Embryonic facial prominence (tissue), 1 donor: ENCODE measurements around the gene RUNX2.

Source experiments
- DNase-seq: peaks from one replicate; pipeline ENCODE4 v3.0.0-alpha.2; 2016; ENCODE audit errors: extremely low spot score

Gene RUNX2

DNA sequence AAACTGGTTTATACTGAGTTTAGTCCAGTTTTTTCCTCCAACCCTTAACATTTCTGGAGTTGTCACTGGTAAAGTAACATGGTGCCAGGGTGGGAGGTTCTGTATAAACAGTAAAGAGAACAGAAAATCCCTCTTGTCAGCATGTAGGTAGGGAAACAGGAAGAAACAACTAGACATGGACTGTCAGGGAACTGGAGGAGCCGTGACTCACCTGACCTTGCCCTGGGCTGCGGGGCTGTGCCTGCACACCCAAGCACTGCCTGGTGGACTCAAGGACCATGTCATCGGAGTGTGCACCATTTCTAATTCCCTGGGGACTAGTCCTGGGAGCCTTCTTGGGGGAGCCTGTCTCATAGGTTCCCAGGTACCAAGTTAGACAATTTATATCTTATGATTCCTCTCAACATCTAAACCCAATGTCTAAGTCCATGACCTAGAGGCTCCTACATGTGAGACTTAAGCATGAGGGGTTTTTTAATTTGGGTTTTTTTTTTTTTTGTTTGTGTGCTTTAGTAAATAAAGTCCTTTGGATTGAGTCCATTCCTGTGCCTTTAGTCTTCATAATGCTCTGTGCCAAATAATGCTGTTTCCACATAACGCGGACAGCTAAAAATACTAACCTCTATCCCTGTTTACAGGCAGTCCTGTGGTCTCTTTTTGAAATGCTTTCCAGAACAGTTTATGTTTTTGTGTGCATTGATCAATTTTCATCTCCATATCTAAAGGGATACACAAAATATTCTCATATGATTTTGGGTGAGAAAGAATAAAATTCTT is 186.5 kb downstream of the RUNX2 start:
- no peak for DNase-seq

DNA sequence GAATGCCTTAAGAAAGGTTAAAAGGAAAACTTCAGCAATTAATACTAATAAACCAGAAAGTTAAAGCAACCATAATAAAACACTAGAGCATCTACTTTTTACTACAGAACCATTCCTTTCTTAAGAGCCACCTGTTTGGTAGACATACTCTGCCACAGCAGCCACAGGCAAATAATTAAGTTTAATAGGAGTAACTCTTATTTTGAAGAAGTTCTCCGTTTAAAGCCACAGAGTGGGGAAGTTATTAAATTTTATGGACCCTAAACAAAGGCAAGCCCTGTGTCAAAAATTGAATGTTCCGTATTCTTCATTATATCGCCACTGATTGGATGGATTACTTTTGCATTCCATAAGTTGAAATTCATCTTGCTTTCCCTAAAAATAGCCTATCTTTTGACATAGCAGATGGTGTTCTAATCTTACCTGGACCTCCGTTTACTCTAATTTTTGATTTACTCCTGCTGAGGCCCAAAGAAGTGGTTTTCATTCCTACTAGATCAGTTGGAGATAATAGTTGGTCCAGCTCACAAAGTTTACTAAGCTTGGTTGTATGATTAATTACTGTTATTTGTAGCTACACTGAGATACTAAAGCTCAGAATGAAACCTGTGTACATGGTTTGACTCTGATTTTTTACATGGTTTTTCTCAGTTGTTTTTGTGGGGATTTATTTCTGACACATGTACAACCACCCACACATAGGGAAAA is 190.0 kb downstream of the RUNX2 start:
- no peak for DNase-seq

DNA sequence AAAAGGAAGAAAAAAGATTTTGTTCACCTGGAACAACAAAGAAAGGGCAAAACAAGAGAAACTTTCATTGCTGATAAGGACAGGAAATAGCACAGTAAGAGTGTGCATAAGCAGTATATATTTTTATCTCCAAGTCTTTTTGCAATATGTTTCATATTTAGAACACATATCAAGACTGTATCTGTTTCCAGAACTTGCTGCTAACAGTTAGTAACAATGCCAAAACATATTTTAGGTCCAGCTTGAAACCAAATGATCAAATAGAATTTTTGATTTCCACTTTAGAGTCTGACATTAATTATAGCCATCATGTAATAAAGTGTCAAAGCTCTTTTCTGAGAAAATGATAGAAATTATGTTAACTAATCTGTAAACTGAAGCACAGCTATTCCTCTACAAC is 193.1 kb downstream of the RUNX2 start:
- no peak for DNase-seq

DNA sequence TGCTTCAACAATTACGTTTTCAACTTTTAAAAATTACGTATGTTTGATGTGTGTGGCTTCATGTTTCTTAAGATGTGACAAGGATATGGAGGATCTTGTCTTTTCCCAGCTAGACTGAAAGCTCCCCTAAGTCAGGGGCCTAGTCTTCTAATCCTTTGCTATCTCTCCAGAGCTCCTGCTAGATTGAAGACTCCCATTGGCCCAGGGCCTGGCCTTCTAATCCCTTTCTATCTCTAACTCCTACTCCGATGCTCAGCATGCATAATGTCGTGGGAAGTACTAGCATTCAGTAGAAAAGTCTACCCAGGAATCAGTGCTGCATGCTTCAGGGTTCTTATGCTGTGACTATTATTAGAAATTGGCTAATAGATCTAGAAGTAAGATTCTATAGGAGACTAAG is 194.4 kb downstream of the RUNX2 start:
- no peak for DNase-seq

DNA sequence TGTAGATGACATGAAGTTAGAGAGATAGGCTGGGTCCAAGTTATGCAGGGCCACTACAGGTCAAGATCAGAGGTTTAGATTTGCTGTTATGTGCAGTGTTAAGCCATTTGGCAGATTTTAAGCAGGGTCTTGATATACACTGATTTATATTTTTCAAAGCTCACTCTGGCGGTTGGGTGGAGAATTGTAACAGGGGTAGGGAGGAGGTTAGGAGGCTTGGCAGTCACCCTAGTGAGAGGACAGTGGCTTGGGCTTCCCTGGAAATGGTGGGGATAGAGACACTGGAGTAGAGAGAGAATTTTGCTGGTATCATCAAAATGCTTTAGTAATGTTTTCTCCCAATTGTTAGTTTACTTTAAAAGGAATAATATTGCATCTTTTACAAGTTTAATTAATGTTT is 199.1 kb downstream of the RUNX2 start:
- no peak for DNase-seq

DNA sequence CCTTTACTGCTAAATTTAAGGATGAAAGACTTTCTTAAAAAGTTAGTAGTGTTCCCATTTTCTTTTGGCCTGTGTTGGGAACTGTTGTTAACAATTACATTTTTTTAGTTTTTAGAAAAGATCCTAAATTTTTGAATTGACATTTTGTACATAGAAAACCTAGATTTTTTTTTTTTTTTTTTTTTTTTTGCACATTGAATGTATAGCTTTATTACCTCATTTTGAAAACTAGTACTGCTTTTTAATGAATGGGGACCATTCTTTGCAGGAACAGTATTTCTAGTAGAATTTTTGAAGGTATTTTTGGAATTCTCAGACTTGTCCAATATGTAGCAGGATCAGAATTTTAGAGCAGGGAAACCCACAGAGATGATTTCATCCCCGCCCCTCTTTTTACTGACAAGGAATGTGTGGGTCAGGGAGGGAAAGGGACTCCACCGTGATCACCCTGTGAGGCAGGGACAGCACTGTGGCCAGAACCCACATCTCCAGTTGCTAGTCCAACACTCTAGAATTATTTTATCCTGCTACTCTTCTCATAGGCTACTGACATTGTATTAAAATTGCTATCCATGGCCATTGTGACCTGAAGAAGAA is 204.0 kb downstream of the RUNX2 start:
- no peak for DNase-seq

DNA sequence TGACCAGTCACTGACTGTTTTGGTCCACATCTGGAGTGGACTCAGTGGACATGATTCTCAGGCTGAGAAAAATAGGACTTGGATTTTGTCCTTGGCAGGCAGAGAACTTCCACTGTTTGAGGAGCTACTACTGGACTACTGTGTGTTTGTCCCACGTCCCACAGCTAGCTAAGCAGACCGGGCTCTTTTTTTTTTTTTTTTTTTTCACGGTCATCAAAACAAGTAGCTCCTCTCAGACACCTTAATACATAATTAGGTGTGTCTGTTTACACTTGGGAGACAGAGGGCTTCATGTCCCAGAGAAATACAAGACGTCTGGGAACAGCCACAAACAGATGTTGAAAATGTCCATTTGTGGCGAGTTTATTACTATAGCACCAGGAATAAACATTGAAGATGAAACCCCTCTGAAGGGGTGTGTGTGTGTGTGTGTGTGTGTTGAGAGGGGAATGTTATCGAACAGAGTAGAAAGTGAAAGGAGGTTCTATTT is 204.6 kb downstream of the RUNX2 start:
- peak; percentile 56 for DNase-seq

DNA sequence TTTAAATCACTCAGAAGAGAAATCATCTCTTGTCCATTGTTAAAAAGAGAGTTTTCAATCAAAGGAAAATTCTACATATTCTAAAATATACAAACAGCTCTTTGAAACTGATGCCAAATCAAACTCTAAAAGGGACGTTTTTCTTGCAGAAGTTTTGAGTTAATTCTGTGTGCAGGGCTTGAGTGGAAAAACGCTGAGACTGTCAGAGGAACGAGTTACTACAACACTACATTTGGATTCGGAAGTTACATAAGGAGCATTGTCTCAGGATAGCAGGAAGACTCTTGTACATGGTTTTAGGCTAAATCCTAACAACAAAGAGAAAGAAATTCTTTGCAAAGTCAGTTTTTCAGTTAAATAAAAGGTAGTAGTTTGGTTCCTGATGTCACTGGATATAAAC is 205.3 kb downstream of the RUNX2 start:
- DNase-seq: peak; percentile 57

DNA sequence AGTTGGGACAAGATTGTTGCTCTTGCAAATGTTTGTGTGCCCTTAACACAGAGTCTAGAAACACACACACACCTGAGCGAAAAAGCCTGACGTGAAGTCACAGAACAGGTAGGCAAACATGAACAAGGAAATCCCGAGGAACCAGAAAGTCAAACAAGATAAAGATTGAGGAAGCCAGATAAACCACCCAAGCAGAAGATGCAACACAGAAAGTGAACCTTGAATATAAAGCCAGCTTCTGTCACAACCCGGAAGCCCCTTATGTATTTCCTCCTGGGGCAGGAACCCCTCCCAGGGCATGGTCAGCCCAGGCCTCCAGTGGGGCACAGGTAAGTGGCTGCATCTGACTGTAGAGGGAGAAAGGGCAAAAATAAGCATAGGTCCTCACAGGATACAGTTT is 207.8 kb downstream of the RUNX2 start:
- DNase-seq: no peak

DNA sequence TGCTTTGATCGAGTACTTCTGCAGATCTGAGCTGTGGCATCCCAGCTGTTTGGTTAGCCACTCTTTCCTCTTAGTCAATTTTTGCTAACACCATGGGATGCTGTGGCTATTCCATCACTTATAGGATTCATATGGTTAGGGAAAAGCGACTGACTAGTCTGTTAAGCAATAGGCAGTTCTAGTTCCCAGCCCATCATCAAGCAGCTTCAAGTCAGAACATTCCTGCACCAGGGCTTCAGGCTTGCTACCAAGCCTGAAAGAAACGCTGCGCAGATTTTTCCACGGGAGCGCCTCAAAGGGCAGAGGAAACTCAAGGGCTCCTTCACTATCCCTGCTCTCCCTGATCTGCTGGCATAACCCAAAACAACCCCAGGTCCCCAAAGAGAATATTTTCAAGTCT is 209.4 kb downstream of the RUNX2 start:
- no peak for DNase-seq

DNA sequence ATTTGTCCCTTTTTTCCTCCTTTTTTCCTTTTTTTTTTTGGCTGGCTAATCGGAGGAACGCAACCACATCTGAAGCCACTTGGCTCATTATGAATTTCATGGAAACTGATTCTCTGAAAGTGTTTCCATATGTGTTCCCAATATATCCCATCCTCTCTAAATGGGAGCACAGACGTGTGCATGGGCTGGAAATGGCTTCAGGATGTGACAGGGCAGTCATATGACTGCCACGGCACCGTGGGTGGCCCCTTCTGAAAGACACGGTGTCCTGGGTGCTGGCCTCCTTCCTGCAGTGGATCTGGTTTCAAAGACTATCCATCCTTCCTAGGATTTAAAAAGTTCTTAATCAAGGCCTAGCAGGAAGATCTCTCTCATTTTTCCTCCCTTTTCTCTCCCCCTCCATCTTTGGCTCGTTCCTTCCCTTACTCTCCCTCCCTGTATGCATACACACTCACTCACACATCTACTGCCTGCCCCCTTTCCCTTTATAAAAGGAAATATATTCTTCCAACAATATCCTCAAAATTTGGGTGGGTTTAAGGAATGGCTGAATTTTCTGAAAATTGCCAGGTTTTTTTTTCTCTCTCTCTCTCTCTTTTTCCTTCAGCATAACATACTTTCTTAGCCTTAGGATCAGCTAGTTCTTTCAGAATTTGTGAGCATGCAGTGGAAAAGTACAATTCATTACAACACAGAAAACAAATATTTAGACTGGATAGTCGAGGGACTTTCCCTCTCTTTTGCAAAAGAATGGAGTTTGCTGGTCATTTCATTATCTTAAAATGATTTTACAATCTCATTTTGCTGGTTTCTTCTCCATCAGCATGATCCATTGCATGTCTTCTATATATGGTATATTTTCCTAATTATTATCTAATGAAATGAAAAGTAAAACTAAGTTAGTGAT is 210.8 kb downstream of the RUNX2 start:
- peak; percentile 84 for DNase-seq

DNA sequence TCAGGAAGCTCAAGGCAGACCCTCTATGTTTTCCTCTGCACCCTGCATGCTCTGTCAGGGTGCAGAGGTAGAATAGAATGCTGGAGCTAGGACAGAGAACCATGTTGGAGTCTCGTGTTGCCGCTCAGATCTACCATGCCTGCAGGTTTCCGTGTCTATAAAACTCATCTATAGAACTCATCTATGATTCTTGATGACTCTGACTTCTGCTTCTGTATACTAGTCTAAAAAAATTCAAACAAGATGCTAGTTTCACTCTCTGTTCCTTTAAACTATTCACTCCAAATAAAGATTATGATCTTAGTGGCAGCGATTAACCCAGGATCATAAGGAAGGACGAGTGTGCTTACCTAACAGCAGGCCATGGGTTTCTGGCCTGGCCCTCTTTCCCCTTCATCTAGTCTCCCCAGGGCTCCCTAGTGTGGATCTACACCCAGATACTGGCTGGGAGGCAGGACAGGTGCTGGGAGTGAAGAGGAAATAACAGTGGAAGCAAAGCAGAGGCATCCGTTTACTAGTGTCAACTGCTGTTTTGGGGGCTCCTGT is 212.3 kb downstream of the RUNX2 start:
- no peak for DNase-seq

DNA sequence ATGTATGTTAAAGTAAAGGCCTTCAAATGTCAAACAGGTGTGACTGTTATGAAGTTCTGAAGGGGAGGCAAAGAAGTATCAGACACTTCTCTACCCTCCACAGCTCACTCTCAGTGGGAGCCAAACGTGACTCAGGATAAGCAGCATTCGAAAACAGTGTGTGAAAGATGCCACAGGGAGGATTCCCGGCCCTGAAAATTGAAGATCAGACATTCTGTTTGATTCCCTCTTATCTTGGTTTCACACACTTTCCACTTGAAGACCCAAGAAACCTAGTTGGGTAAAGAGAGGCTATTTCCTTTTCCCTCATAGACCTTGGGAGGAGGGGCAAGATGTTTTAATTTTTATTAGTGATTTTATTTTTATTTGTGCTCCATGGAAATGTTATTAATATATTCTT is 213.8 kb downstream of the RUNX2 start:
- no peak for DNase-seq

DNA sequence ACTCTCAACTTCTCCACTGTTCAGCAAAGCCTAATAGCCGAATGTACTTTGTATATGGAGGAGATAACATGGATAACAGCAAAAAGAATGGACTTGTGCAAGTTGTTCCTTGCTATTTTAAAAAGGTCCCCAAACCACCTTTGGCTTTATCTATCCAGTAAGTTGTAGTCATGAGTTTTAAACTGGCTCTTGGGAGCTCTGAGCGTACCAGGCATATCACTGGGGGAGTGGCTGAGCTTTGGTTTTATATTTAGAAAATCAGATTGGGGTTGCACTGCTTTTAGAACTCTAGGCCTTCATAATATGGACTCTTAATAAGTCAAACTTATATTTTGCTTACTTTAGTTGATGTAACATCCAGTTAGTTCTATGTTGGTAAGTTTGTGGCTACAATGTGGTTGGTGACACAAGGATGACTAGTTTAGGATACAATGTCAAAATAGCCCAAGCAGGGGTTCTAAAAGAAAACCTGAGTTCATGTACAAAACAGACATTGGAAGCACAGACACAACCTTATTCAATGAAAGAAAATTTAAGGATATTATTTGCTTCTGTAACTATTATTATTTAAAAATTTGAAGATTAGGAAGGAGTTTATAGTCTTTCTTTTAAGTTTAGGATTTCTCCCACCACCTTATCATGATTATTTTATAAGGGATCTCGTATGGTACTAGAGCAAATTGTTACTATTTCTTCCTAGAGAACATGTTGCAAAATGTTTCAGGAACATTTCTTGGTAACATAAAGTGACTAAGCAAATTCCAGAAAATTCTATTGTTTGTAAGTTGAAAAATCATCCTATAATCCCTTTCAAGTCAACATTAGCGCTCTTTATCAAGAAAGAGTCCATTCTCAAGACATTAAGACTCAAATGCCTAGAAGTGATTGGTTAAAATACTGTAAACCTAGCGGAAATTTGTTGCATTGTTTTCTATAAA is 215.4 kb downstream of the RUNX2 start:
- DNase-seq: no peak

DNA sequence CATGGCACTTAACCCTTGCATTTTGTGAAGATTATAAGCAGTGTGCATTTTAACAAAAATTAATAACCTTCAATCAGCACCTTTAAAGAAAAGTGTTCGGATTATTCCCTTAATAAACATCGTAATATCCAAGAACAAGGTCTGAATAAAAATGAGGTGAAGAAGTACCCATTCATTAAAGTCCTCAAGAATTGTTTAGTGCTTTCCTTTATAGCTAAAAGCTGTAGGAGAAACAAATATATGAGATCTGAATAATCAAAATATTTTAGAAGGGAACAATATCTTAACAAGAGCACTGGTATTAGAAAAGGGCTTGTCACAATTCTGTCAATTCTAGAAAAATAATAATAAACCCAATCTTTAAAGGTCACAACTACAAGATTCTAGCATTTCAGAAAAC is 217.3 kb downstream of the RUNX2 start:
- no peak for DNase-seq

DNA sequence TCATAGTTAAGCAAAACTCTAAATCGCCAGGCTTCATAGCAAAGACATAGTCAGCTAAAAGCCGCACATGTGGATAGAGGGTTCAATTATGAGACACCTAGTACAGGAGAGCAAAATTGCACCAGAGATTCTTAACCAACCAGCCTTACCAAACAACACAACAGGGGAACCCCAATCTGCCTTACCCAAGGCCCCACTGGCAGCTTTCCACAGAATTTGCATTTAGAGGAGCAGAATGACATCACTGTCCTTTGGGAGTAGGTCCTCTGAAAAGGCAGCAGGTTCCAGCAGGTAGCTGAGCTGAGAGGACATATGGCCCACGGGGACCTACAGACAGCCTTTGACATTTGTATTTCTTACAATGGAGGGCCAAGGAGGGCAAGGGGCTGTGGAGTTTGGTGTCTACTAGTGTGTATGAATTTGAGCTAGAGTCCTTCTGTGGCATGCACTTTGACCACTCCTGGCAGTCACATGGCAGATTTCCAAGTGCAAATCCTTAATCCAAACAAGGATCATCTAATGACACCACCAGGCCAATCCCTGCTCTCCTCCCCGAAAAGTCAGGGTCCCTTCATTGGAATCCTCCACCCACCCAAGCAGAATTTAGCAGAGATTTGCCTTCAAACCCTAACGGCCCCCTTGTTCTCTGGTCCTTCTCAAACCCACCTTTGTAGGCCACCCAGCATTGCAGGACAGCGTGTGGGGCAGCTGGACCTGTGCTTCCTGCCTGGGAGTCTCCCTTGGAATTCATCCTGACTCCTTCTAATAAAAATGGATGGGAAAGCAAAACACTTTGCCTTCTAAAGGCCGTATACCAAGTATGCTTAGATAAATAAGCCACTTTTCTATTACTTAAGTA is 220.8 kb downstream of the RUNX2 start:
- no peak for DNase-seq

DNA sequence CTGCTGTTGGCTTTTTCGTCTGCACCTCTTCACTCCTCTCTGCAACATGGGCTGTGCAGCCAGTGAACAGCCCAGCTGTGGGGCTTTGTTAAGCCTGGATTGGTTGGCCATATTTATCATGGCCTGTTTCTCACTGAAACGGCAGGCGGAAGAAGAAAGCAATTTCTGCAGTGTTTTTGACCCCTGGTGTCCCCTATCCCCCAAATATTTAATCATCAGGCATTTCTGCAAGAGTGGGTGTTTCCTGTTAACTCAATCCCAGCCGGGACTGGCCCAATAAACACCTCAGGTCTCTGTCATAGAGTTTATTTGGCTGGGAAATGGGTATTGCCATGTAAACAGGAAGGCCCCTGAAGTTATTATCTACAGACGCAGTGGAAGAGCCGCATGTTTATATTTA is 224.4 kb downstream of the RUNX2 start:
- no peak for DNase-seq

DNA sequence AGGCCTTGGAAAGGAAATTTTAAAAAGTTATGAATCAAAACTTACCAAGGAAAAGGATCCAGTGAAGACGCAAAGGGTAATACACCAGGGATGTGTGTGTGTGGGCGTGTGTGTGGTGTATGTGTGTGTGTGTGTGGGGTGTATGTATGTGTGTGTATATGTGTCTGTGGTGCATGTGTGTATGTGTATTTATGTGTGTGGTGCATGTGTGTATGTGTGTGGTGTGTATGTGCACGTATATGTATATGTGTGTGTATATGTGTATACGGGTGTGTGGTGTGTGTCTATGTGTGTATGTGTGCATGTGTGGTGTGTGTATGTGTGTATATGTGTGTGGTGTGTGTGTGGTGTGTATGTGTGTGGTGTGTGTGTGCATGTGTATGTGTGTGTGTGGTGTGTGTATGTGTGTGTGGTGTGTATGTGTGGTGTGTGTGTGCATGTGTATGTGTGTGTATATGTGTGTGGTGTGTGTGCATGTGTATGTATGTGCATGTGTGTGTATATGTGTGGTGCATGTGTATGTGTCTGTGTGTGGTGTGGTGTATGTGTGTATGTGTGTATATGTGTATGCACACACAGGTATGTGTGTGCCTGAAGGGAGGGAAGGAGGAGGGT is 225.7 kb downstream of the RUNX2 start:
- no peak for DNase-seq

DNA sequence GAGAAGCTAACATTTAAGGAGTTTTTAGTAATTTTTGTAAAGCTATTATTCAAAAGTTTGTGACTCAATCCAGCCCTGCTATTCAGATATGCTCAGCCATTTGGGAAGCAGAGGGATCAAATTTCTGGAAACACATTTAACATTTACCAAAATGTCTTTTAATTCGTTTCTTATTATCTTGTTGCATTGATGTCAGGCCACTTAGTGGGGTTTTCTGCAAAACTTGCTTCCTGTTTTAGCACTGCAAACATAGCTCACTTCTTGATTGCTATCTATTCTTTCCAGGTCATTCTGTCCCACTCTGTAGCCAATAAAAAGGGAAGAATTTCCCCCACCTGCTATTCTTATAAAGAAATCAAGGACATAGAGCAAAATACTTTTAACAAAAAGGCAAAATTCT is 226.5 kb downstream of the RUNX2 start:
- DNase-seq: no peak
